ENCODE measurements around the gene PDS5B.

The PDS5B gene

DNA sequence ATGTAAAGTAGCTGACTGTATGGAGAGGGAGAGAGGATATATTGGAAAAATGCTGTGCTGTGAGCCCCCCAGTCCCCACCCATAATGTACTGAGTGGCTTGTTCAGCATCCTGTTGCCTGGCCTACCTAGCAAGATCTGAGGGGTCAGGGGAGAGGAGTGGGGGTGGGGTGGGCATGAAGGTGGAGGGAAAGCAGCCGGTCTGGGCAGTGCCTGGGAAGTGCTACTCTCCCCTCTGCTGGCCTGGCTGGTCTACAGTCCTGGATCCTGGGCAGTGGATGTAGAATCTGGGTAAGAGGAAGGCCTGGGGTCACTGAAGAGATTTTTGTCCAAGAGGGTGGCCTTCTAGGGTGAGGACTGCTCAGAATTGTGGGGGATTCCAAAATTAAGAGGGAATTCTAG lies 210.5 kb downstream of the PDS5B start:
- TF ChIP-seq, protein P1, sequence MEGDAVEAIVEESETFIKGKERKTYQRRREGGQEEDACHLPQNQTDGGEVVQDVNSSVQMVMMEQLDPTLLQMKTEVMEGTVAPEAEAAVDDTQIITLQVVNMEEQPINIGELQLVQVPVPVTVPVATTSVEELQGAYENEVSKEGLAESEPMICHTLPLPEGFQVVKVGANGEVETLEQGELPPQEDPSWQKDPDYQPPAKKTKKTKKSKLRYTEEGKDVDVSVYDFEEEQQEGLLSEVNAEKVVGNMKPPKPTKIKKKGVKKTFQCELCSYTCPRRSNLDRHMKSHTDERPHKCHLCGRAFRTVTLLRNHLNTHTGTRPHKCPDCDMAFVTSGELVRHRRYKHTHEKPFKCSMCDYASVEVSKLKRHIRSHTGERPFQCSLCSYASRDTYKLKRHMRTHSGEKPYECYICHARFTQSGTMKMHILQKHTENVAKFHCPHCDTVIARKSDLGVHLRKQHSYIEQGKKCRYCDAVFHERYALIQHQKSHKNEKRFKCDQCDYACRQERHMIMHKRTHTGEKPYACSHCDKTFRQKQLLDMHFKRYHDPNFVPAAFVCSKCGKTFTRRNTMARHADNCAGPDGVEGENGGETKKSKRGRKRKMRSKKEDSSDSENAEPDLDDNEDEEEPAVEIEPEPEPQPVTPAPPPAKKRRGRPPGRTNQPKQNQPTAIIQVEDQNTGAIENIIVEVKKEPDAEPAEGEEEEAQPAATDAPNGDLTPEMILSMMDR (IDR thresholded peaks at IDR 0.05), result no peak

DNA sequence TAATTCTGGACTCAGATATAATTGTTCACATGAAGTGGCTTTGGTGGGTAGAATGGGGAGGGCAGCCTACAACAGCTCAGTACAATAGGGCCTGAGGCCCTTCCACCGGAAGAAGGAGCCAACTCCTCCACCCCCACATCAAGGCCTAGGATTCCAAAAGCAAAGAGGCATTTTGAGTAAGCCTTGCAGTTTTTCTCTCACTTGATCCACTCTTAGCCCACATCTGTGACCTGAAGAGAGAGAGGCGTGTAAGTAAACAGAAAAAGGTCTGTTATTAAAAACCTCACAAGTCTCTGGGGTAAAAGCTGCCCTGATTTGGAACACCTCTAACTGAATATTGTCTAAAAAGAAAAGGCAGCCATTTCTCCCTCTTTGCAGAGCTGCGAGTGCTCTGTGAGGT lies 215.9 kb downstream of the PDS5B start:
- TF ChIP-seq, protein P1 (IDR thresholded peaks at IDR 0.05), result no peak

DNA sequence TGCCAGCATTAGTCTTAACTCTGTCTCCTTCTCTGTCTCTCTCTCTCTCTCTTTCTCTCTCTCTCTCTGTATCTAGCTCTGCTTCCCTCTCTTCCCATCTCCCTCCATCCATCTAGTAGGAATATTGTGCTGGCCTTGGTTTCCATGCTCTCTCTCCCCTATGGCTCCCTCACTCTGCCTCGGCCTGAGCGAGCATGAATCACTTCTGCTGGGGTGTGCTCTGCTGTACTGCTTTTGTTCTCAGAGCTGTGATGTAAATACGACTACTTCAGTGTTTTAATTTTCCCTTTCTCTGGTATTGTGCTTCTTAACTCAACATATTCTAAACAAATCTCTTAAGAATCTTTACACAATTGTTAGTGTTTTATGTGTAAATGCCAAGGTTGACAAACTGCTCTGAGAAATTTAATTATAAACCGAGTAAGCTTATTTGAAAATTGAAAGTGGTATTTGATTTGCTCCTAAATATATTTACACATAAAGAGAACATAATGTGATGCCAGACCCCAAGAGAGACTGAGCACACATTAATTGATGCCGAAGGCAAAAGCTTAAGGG lies 218.5 kb downstream of the PDS5B start:
- TF ChIP-seq, protein P1 (IDR thresholded peaks at IDR 0.05), result no peak

DNA sequence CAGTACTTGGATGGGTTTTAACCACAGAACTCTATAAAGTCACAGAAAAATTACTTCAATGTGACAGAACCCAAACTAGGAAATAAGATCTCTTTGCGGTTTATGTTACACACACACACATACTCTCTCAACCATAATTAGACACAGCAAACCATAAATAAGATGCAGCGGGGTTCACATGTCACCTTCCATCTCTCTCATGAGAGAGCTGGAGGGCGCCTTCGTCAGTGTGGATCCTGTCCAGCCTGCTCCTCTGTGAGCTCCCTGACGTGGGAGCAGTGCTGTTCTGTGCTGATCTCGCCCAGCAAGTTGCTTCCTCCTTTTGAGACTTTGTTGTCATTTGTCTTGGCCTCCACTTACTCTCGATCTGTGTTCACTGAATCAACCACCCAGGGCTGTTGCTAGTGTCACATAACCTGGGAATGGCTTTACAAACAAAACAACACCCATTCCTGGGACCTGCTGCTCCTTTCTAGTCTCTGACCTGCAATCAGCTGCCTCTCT lies 225.1 kb downstream of the PDS5B start:
- TF ChIP-seq, protein P1 (IDR thresholded peaks at IDR 0.05), result no peak

DNA sequence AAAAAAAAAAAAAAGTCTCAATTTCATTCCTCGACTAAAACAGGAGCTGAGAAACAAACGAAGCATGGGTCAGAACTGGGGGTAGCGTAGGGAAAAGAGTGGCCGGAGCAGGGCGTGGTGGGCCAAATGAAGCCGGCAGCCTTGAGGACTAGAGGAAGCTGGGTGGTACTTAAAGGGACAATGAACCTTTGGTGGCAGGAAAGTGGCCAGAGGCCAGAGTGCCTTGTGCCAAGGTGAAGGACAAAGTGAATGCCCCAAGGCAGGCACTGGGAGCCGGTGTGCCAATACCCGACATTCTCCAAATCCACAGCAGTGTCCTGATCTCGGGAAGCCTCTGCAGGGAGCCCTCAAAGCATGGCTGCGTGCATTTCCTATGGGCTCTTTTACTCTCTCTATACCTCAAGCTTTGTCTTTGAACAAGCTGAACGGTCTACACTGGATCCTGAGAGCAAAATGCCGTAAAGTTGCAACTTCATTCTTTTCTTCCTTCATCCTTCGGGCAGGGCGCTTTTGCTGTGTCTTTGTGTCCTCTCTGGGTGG lies 235.0 kb downstream of the PDS5B start:
- TF ChIP-seq, protein P1 (IDR thresholded peaks at IDR 0.05), result no peak

DNA sequence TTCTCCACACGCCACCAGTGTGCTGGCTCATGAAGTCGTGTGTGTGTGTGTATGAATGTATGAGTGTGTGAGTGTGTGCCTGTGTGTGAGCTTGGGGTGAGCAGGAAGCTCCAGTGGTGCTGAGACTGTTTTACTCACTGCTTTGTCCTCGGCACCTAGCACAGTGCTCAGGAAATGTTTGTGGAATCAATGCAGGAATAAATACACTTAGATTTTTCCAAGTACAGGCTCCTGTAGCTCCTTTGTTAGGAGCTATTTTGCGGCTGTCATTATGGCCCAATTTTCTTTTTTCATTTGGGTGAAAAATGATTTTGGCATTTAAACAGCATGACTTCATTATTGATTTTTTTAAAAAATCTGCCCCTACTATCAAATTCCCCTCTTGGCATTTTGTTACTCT lies 236.5 kb downstream of the PDS5B start:
- TF ChIP-seq, protein P1 (IDR thresholded peaks at IDR 0.05), result no peak

DNA sequence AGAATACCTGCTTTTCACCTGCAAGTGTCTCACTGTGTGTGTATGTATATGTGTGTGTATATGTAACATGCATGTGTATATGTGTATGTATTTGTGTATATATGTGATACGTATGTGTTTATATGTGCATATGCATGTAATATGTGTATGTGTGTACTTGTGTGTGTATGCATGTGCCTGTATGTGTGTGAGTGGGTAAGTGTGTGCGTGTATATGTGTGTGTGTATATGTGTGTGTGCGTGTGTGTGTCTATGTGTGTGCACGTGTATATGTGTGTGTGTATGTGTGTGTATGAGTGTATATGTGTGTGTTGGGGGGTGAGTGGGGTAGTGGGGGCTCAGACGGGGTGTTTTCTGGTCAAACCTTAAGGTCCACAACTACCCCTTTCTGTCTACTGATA lies 237.3 kb downstream of the PDS5B start:
- TF ChIP-seq, protein P1 (IDR thresholded peaks at IDR 0.05), result no peak

DNA sequence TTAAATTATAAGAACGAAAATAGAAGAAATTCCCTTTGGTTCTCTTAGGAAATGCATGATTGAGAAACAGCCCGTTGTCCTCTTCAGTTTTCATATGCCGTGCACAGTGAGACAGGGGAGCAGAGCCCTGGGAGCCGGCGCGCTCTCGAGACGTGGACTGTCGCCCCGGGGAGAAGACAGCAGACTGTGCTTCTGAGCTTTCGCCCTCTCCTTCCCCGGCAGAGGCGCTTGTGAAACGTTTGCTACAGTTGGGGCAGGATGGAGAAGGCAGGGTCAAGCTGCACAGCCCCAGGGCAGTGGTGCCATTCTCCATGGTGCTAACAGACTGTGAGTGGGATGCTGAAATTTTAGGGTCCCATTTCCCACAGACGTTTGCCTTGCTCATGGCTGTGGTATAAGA lies 237.8 kb downstream of the PDS5B start:
- TF ChIP-seq, protein P1 (IDR thresholded peaks at IDR 0.05), result no peak

Data from LNCAP (cell line).